ENCODE results near the gene GTF3C1.
"Not testable (repeated sequence)": the region's sequence is repeated elsewhere in the genome, so short reads cannot be mapped to it uniquely, and the experiment has no call there.

Gene GTF3C1

GRCh38 chr16:27461483-27462171, 88.1 kb downstream of the GTF3C1 start:
- TF ChIP-seq, protein P1, sequence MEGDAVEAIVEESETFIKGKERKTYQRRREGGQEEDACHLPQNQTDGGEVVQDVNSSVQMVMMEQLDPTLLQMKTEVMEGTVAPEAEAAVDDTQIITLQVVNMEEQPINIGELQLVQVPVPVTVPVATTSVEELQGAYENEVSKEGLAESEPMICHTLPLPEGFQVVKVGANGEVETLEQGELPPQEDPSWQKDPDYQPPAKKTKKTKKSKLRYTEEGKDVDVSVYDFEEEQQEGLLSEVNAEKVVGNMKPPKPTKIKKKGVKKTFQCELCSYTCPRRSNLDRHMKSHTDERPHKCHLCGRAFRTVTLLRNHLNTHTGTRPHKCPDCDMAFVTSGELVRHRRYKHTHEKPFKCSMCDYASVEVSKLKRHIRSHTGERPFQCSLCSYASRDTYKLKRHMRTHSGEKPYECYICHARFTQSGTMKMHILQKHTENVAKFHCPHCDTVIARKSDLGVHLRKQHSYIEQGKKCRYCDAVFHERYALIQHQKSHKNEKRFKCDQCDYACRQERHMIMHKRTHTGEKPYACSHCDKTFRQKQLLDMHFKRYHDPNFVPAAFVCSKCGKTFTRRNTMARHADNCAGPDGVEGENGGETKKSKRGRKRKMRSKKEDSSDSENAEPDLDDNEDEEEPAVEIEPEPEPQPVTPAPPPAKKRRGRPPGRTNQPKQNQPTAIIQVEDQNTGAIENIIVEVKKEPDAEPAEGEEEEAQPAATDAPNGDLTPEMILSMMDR (conservative IDR thresholded peaks at IDR 0.05; ENCODE audit: low read depth, low read length), result no peak
- peak; percentile 45 for DNase-seq (ENCODE audit: low read depth)
- H3K4me3 ChIP-seq (ENCODE audit: low read length), result no peak overlapping the region

GRCh38 chr16:27460663-27461482, 88.8 kb downstream of the GTF3C1 start:
- TF ChIP-seq, protein P1 (conservative IDR thresholded peaks at IDR 0.05; ENCODE audit: low read depth, low read length), result no peak
- DNase-seq (ENCODE audit: low read depth), result no peak
- H3K4me3 ChIP-seq (ENCODE audit: low read length), result no peak overlapping the region

DNA sequence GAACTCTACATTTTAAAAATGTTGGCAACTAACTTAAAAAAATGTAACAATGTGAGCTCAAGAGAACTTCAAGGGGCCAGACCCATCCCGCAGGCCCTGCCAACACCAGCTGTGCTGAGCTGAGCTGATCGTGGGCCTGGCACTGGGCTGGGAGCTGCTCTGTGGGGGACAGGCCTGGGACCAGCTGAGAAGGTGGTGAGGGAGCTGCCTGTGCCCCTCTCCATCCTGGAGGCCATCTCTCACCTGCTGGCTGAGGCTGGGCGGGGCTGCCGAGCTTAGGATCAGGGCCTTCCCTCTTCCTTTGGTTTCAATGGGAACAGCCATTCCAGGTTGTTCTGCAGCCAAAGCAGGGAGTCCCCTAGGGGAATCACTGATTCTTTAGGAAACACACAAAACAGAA, 89.5 kb downstream of the GTF3C1 start:
- no peak for DNase-seq (ENCODE audit: low read depth)
- TF ChIP-seq, protein P1 (conservative IDR thresholded peaks at IDR 0.05; ENCODE audit: low read depth, low read length), result no peak
- H3K4me3 ChIP-seq (ENCODE audit: low read length), result no peak overlapping the region

- no peak for DNase-seq (ENCODE audit: low read depth)
- TF ChIP-seq, protein P1 (conservative IDR thresholded peaks at IDR 0.05; ENCODE audit: low read depth, low read length), result no peak
- no peak overlapping the region for H3K4me3 ChIP-seq (ENCODE audit: low read length)
Observed at GRCh38 chr16:27458987-27459688, 90.6 kb downstream of the GTF3C1 start.

GRCh38 chr16:27458258-27458657, 91.5 kb downstream of the GTF3C1 start:
- TF ChIP-seq, protein P1 (conservative IDR thresholded peaks at IDR 0.05; ENCODE audit: low read depth, low read length), result no peak
- no peak overlapping the region for H3K4me3 ChIP-seq (ENCODE audit: low read length)
- DNase-seq (ENCODE audit: low read depth), result no peak

DNA sequence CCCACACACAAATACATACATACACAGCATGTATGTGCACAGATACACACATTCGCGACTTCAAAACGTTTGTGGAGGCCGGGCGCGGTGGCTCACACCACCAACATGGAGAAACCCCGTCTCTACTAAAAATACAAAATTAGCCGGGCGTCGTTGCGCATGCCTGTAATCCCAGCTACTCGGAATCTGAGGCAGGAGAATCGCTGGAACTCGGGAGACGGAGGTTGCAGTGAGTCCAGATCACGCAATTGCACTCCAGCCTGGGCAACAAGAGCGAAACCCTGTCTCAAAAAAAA, 92.2 kb downstream of the GTF3C1 start:
- not testable (repeated sequence) for H3K4me3 ChIP-seq (ENCODE audit: low read length); DNase-seq (ENCODE audit: low read depth)

GRCh38 chr16:27455700-27456099, 94.0 kb downstream of the GTF3C1 start:
- H3K4me3 ChIP-seq (ENCODE audit: low read length), result no peak overlapping the region
- no peak for DNase-seq (ENCODE audit: low read depth)
- TF ChIP-seq, protein P1 (conservative IDR thresholded peaks at IDR 0.05; ENCODE audit: low read depth, low read length), result no peak
